Keratinocyte (primary cell): ENCODE data around the gene CEP85. TPM values are rescaled to one million over a fixed set of nuclear protein-coding genes. Genes with fewer than 3 reads are reported as not detected.

Source experiments
- DNase-seq: peaks from one replicate; pipeline ENCODE4 v3.0.0-alpha.2; 2011; ENCODE audit warnings: low read depth, missing footprints, low spot score
- FAIRE-seq: peaks from 2 replicates; lab custom pipeline; 2011; peaks lifted over from hg19 to GRCh38; lab: Jason Lieb, UNC
- H2AFZ ChIP-seq: 2 replicates; pipeline ENCODE4 v1.6.0; 2012; ENCODE audit warnings: low read length, control low read depth, inconsistent platforms; ENCODE audit not compliant: control insufficient read depth
- H3K27ac ChIP-seq: 2 replicates; pipeline ENCODE4 v1.5.1; 2011; ENCODE audit warnings: low read length; ENCODE audit not compliant: control insufficient read depth, insufficient read depth
- H3K27me3 ChIP-seq: 3 replicates; pipeline ENCODE4 v1.6.0; 2011; ENCODE audit warnings: low read length; ENCODE audit not compliant: control insufficient read depth, insufficient read depth; ENCODE audit errors: extremely low read depth
- H3K36me3 ChIP-seq, 2 experiments: 2 replicates in 1 of 2; 3 replicates in 1 of 2; pipeline ENCODE4 v1.5.1; 2011; ENCODE audit warnings: low read length in 2 of 2, mild to moderate bottlenecking in 1 of 2; ENCODE audit not compliant: control insufficient read depth in 2 of 2, insufficient read depth in 2 of 2; ENCODE audit errors: extremely low read depth in 1 of 2
- H3K4me1 ChIP-seq: 3 replicates; pipeline ENCODE4 v1.5.1; 2011; ENCODE audit warnings: low read length; ENCODE audit not compliant: control insufficient read depth, insufficient read depth; ENCODE audit errors: extremely low read depth
- H3K4me2 ChIP-seq: 3 replicates; pipeline ENCODE4 v1.6.0; 2011; ENCODE audit warnings: low read depth, low read length; ENCODE audit not compliant: control insufficient read depth, insufficient read depth; ENCODE audit errors: extremely low read depth
- H3K4me3 ChIP-seq, 3 experiments: fragments of 200-600 bp in 1 of 3; sonication (generic) in 1 of 3; 2 replicates in 2 of 3; 3 replicates in 1 of 3; pipeline ENCODE4 v1.5.1; 2011 to 2016; ENCODE audit warnings: low read length in 3 of 3, mild to moderate bottlenecking in 3 of 3, control low read depth in 2 of 3, inconsistent platforms in 1 of 3, low read depth in 1 of 3, mixed read lengths in 1 of 3, mixed run types in 1 of 3, moderate library complexity in 1 of 3; ENCODE audit not compliant: control insufficient read depth in 2 of 3, insufficient read depth in 2 of 3; ENCODE audit errors: extremely low read depth in 1 of 3
- H3K79me2 ChIP-seq: 2 replicates; pipeline ENCODE4 v1.6.0; 2012; ENCODE audit warnings: low read length; ENCODE audit not compliant: control insufficient read depth, insufficient read depth
- H3K9ac ChIP-seq: 3 replicates; pipeline ENCODE4 v1.6.0; 2011; ENCODE audit warnings: low read length; ENCODE audit not compliant: control insufficient read depth, insufficient read depth; ENCODE audit errors: extremely low read depth
- H3K9me1 ChIP-seq: 3 replicates; pipeline ENCODE4 v1.6.0; 2011; ENCODE audit warnings: low read length; ENCODE audit not compliant: control insufficient read depth, insufficient read depth; ENCODE audit errors: extremely low read depth
- H3K9me3 ChIP-seq: 2 replicates; pipeline ENCODE4 v1.5.1; 2012; ENCODE audit warnings: low read depth, low read length; ENCODE audit not compliant: control insufficient read depth
- H4K20me1 ChIP-seq: 3 replicates; pipeline ENCODE4 v1.6.0; 2011; ENCODE audit warnings: low read length; ENCODE audit not compliant: control insufficient read depth, insufficient read depth; ENCODE audit errors: extremely low read depth
- EZH2 ChIP-seq: IDR thresholded peaks from one replicate; pipeline ENCODE4 v1.6.1; 2012; ENCODE audit warnings: inconsistent platforms, mild to moderate bottlenecking, low read length, moderate library complexity
- dilution Hi-C: fragments of 300-500 bp; cut with MboI; formaldehyde crosslinking; loops from one replicate; pipeline ENCODE4 v1.7.0; 2020; ENCODE audit warnings: low sequenced_read_pairs; ENCODE audit not compliant: extremely low pct_ligation_motif_present
- polyA plus RNA-seq, 5 experiments: library from polyadenylated mRNA; depleted of rRNA in 3 of 5; stranded (reverse) in 3 of 5; stranded (forward) in 1 of 5; unstranded in 1 of 5; fragments of >200 nt; gene quantifications; 1 replicate in 1 of 5; 2 replicates in 3 of 5; 3 replicates in 1 of 5; pipeline versions ENCODE4 v1.2.1 to v1.2.3, GENCODE V29; 2011 to 2012; ENCODE audit warnings: missing spikeins in 2 of 5, low read depth in 1 of 5, low replicate concordance in 1 of 5
- TF ChIP-seq, protein P1 (sequence below), 3 experiments: IDR thresholded peaks in 1 of 3; conservative IDR thresholded peaks in 1 of 3; optimal IDR thresholded peaks in 1 of 3; 2 replicates in 2 of 3; 3 replicates in 1 of 3; pipeline versions ENCODE3 to v1.5.1; 2011; ENCODE audit warnings: low read length in 3 of 3, mild to moderate bottlenecking in 3 of 3, moderate library complexity in 2 of 3, control low read depth in 1 of 3, inconsistent platforms in 1 of 3; ENCODE audit not compliant: insufficient read depth in 2 of 3; ENCODE audit errors: extremely low read depth in 1 of 3

Gene CEP85
- polyA plus RNA-seq, 1 donor (not counting 4 experiments of a cell fraction or from before 2014, with no cell fraction given), result 17.0 TPM

DNA sequence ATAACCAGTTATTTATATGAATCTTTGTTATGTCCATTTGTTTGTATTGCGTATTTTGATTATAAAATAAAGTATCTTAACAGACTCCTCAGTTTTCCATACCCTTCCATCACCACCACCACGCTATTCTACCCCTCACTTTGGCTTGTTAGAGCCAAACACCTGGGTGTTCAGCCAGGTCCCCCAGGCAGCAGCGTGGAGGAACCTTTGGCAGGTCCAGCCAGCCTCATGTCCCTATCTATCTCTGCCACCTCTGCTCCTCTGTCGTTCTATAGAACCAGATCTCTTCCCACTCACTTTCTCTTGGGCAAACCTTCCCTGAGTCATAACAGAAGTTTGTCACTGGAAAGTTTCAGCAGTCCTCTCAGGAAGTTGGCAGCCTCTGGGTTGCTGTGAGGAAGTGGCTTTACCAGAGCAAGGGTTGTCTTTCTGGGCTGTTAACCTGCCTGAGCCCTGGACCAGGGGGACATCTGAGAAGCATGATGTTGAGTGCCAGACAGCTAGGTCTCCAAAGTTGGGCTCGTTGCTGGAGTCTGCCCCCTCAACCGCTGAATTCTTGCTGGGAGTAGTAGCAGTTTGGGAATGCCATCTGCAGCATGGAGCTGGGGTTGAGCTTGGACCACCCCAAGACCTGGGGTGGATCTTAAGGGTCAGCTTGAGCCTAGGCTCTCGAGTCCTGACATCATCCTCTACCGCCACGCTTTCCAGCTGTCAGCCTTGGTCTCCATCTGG lies 44.9 kb downstream of the CEP85 start:
- Histone ChIP-seq H4K20me1 (peaks cover 10% of the 10 kb centered on the region), H3K79me2 (peaks cover 21% of the 10 kb centered on the region), H3K4me2 (peak overlapping the region; percentile 94), H3K9ac (peak overlapping the region; percentile 77), H3K36me3 (peaks cover 15 to 29% of the 10 kb centered on the region in 2 experiments), H3K27ac (peak overlapping the region; percentile 95), H3K27me3 (no peaks in the 10 kb centered on the region), H2AFZ (no peak overlapping the region), H3K4me1 (peaks cover 77% of the 10 kb centered on the region), H3K4me3 (peak overlapping the region; percentile 75 to 86 (median 78)), H3K9me3 (no peaks in the 10 kb centered on the region), H3K9me1 (peaks cover 3% of the 10 kb centered on the region)
- TF ChIP-seq, protein P1, sequence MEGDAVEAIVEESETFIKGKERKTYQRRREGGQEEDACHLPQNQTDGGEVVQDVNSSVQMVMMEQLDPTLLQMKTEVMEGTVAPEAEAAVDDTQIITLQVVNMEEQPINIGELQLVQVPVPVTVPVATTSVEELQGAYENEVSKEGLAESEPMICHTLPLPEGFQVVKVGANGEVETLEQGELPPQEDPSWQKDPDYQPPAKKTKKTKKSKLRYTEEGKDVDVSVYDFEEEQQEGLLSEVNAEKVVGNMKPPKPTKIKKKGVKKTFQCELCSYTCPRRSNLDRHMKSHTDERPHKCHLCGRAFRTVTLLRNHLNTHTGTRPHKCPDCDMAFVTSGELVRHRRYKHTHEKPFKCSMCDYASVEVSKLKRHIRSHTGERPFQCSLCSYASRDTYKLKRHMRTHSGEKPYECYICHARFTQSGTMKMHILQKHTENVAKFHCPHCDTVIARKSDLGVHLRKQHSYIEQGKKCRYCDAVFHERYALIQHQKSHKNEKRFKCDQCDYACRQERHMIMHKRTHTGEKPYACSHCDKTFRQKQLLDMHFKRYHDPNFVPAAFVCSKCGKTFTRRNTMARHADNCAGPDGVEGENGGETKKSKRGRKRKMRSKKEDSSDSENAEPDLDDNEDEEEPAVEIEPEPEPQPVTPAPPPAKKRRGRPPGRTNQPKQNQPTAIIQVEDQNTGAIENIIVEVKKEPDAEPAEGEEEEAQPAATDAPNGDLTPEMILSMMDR (optimal IDR thresholded peaks at IDR 0.05 in 1 of 3, IDR thresholded peaks at IDR 0.05 in 1 of 3, conservative IDR thresholded peaks at IDR 0.05 in 1 of 3; ENCODE audit: extremely low read depth in 1 of 3, insufficient read depth in 2 of 3, low read length in 3 of 3), result no peak
- TF ChIP-seq EZH2, result no peak
- dilution Hi-C loops, result no loop called here
- DNase-seq (no peak), FAIRE-seq (peak; percentile 5)

DNA sequence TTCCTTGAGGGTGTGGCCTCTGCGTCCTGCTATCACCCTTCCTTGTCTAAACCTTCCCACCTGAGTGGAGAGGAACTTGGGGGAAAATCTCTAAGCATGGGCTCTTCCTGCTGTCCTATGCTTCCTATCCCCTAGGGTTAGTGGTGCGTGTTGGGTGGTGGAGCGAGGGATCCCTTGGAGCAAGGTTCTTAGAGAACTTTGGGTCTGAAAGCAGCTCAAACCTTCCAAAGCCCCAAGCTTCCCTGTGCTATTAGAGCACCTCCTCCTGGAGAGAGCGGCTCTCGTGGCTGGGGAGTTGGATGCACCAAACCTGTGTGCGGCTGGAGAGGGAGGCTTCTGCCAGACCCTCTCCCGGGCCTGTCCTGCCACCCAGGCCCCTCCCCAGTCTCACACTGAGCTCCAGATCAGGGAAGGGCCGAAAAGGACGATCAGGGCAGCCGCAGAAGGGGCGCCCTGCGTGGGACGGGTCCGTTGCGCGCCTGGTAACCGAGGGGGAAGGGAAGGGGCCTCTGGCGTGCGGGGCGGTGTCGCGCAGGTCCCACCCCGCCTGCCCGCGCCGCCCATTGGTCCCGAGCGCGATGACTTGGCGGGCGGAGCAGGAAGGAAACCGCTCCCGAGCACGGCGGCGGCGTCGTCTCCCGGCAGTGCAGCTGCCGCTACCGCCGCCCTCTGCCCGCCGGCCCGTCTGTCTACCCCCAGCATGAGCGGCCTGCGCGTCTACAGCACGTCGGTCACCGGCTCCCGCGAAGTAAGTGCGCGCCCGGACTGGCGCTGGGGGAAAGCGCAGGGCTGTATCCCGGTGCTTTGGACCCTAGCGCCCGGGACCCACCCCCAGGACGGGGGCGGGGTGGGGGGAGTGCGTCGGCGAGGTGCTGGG lies 45.7 kb downstream of the CEP85 start, which contains the start of gene SH3BGRL3:
TSS of gene SH3BGRL3 (plus strand) at position 631 of the 877 bp plus-strand sequence. CDS start at position 701, 70 bp downstream.
- no peaks in the 10 kb centered on the region for H3K9me3 ChIP-seq
- DNase-seq (peak; percentile 46), FAIRE-seq (no peak)
- H3K27me3 ChIP-seq, result no peaks in the 10 kb centered on the region
- H3K27ac ChIP-seq, result peak within 1 kb of the TSS; percentile 95
- H3K9ac ChIP-seq, result peak within 1 kb of the TSS; percentile 77
- H4K20me1 ChIP-seq, result peaks cover 13% of the 10 kb centered on the region
- peak within 1 kb of the TSS; percentile 75 to 86 (median 78) for H3K4me3 ChIP-seq
- peaks cover 18 to 34% of the 10 kb centered on the region in 2 experiments for H3K36me3 ChIP-seq
- peaks cover 79% of the 10 kb centered on the region for H3K4me1 ChIP-seq
- dilution Hi-C loops, result no loop called here
- peak within 1 kb of the TSS; percentile 94 for H3K4me2 ChIP-seq
- peaks cover 3% of the 10 kb centered on the region for H3K9me1 ChIP-seq
- peaks cover 21% of the 10 kb centered on the region for H3K79me2 ChIP-seq
- peak within 1 kb of the TSS; percentile 39 for H2AFZ ChIP-seq
- no peak for TF ChIP-seq EZH2
- TF ChIP-seq, protein P1 (optimal IDR thresholded peaks at IDR 0.05 in 1 of 3, IDR thresholded peaks at IDR 0.05 in 1 of 3, conservative IDR thresholded peaks at IDR 0.05 in 1 of 3; ENCODE audit: extremely low read depth in 1 of 3, insufficient read depth in 2 of 3, low read length in 3 of 3), result peak in 2 of 3 experiments; percentile 62 to 67
